Endodermal cell (in vitro differentiated cells): ENCODE measurements around the gene FGF21. TPM values are rescaled to one million over a fixed set of nuclear protein-coding genes. Genes with fewer than 3 reads are reported as not detected.
A peak's percentile ranks its signal among the peaks of the same experiment; 100 is the strongest.

Source experiments
- DNase-seq: peaks from one replicate; pipeline ENCODE4 v3.0.0-alpha.2; 2017
- H3K27ac ChIP-seq: 2 replicates; pipeline ENCODE4 v1.5.1; 2013; ENCODE audit warnings: mild to moderate bottlenecking, low read depth, low read length, moderate library complexity
- H3K27me3 ChIP-seq: 2 replicates; pipeline ENCODE4 v1.6.1; 2013; ENCODE audit warnings: mild to moderate bottlenecking, low read length, moderate library complexity; ENCODE audit not compliant: insufficient read depth, control insufficient read depth, poor library complexity, severe bottlenecking
- H3K36me3 ChIP-seq: 2 replicates; pipeline ENCODE4 v1.7.0; 2013; ENCODE audit warnings: mild to moderate bottlenecking, low read length, moderate library complexity; ENCODE audit not compliant: control insufficient read depth, insufficient read depth
- H3K4me1 ChIP-seq: one replicate; pipeline ENCODE4 v1.7.0; 2013; ENCODE audit warnings: low read length; ENCODE audit not compliant: control insufficient read depth, insufficient read depth
- H3K4me3 ChIP-seq: 2 replicates; pipeline ENCODE4 v1.5.1; 2013; ENCODE audit warnings: mild to moderate bottlenecking, low read length, moderate library complexity
- H3K9ac ChIP-seq: 2 replicates; pipeline ENCODE4 v1.6.1; 2013; ENCODE audit warnings: mild to moderate bottlenecking, low read length, moderate library complexity; ENCODE audit not compliant: poor library complexity, severe bottlenecking; ENCODE audit errors: extremely low read depth
- H3K9me3 ChIP-seq: 2 replicates; pipeline ENCODE4 v1.6.1; 2013; ENCODE audit warnings: mild to moderate bottlenecking, low read length, moderate library complexity; ENCODE audit not compliant: control insufficient read depth
- H3K27ac Mint-ChIP-seq: 2 replicates; pipeline ENCODE4 v1.8.0; 2020; ENCODE audit warnings: mixed read lengths
- H3K27me3 Mint-ChIP-seq: 2 replicates; pipeline ENCODE4 v1.8.0; 2021; ENCODE audit warnings: mild to moderate bottlenecking, mixed read lengths; ENCODE audit not compliant: insufficient read depth
- H3K36me3 Mint-ChIP-seq: 2 replicates; pipeline ENCODE4 v1.8.0; 2020; ENCODE audit warnings: low read depth, mixed read lengths
- H3K4me1 Mint-ChIP-seq: 2 replicates; pipeline ENCODE4 v1.8.0; 2020; ENCODE audit warnings: mixed read lengths
- H3K4me3 Mint-ChIP-seq: 2 replicates; pipeline ENCODE4 v1.8.0; 2020; ENCODE audit warnings: mild to moderate bottlenecking, moderate library complexity, mixed read lengths
- H3K9me3 Mint-ChIP-seq: 2 replicates; pipeline ENCODE4 v1.8.0; 2020; ENCODE audit warnings: mild to moderate bottlenecking, mixed read lengths
- CTCF ChIP-seq: fragments of 200-600 bp; sonication (generic); conservative IDR thresholded peaks from 2 replicates; pipeline ENCODE4 v1.5.0; 2021; ENCODE audit warnings: antibody characterized with exemption, mild to moderate bottlenecking
- WGBS, 2 experiments: methylation state at CpG; one replicate each; pipeline versions ENCODE4 v1.1.5 to v1.1.7; 2013; ENCODE audit warnings: missing lambda C conversion rate in 2 of 2, mixed read lengths in 1 of 2; ENCODE audit not compliant: insufficient coverage in 1 of 2, insufficient read length in 1 of 2; 5-methylcytosine and 5-hydroxymethylcytosine counted together
- total RNA-seq, 2 donors: library from RNA; stranded (reverse); fragmentation: NEBNext Ultra II Directional in 1 of 2; extraction: Animal tissue kit (Norgen Biotek cat#: 25700) in 1 of 2; gene quantifications; 2 replicates in 1 of 2; 3 replicates in 1 of 2; pipeline ENCODE4 v1.2.1, GENCODE V29; 2021

The FGF21 gene
- total RNA-seq, 2 donors from 2014 or later: not detected

DNA sequence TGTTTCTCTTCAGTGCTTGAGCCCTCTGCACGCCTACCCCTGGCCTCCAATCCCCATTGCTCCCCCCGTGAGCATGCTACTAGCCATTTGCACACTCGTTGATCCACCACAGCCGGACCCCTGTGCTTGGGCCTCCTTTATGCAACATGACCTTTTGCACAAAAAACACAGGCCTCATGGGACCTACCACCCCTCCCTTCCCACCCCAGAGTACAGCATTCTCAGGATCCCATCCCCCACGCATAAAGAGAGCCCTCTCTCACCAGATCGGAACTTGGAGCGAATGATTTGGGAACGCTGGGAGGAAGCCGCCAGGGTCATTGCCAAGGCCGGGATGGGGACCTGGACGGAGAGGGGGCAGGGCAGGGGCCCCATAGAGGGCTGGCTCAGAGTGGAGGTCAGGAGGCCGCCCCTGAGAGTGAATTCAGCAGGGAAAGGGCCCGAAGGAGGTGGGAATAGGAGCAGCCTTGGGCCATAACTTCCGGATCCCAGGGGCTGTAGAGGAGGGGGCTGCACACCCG is 36.6 kb upstream of the FGF21 start:
- Histone ChIP-seq H3K36me3 (no peaks in the 10 kb centered on the region), H3K9ac (no peak overlapping the region), H3K27me3 (no peaks in the 10 kb centered on the region), H3K4me1 (no peaks in the 10 kb centered on the region), H3K9me3 (no peaks in the 10 kb centered on the region), H3K4me3 (no peak overlapping the region), H3K27ac (peak overlapping the region; percentile 44)
- Mint-ChIP-seq H3K9me3 (no peaks in the 10 kb centered on the region), H3K36me3 (no peaks in the 10 kb centered on the region), H3K27ac (peak overlapping the region; percentile 57), H3K27me3 (no peaks in the 10 kb centered on the region), H3K4me3 (no peak overlapping the region), H3K4me1 (peaks cover 21% of the 10 kb centered on the region)
- DNase-seq: peak; percentile 54
- no peak for TF ChIP-seq CTCF
- 59 to 75% methylated on average over 11 to 15 of the region's 15 CpGs for WGBS, 2 experiments

- H3K27ac Mint-ChIP-seq: peak within 1 kb of the TSS; percentile 57
- TF ChIP-seq CTCF: peak; percentile 11
- peak within 1 kb of the TSS; percentile 44 for H3K27ac ChIP-seq
- DNase-seq: no peak
- H3K36me3 Mint-ChIP-seq: no peaks in the 10 kb centered on the region
- no peaks in the 10 kb centered on the region for H3K27me3 Mint-ChIP-seq
- H3K4me3 ChIP-seq: peak within 1 kb of the TSS; percentile 88
- no peaks in the 10 kb centered on the region for H3K4me1 ChIP-seq
- H3K9me3 Mint-ChIP-seq: no peaks in the 10 kb centered on the region
- 91 to 93% methylated on average over 25 to 33 of the region's 33 CpGs for WGBS, 2 experiments
- peaks cover 20% of the 10 kb centered on the region for H3K4me1 Mint-ChIP-seq
- peak within 1 kb of the TSS; percentile 91 for H3K4me3 Mint-ChIP-seq
- no peaks in the 10 kb centered on the region for H3K9me3 ChIP-seq
- no peaks in the 10 kb centered on the region for H3K36me3 ChIP-seq
- no peaks in the 10 kb centered on the region for H3K27me3 ChIP-seq
- H3K9ac ChIP-seq: no peak within 1 kb of the TSS
Observed at GRCh38 chr19:48719263-48720171, 35.8 kb upstream of the FGF21 start, which contains the start of gene MAMSTR. MAMSTR (minus strand) TSS chr19:48719725; CDS start chr19:48719031, 694 bp downstream.

GRCh38 chr19:48720251-48720612 is 35.1 kb upstream of the FGF21 start:
- Mint-ChIP-seq H3K9me3 (no peaks in the 10 kb centered on the region), H3K4me3 (peak overlapping the region; percentile 91), H3K4me1 (peaks cover 16% of the 10 kb centered on the region), H3K27ac (no peak overlapping the region), H3K36me3 (no peaks in the 10 kb centered on the region), H3K27me3 (no peaks in the 10 kb centered on the region)
- Histone ChIP-seq H3K4me3 (peak overlapping the region; percentile 88), H3K9ac (no peak overlapping the region), H3K4me1 (no peaks in the 10 kb centered on the region), H3K27ac (no peak overlapping the region), H3K36me3 (no peaks in the 10 kb centered on the region), H3K27me3 (no peaks in the 10 kb centered on the region), H3K9me3 (no peaks in the 10 kb centered on the region)
- no peak for DNase-seq
- no peak for TF ChIP-seq CTCF
- 34 to 39% methylated on average over 10 to 12 of the region's 12 CpGs for WGBS, 2 experiments
